ENCODE measurements around the gene NT5C1B.

The NT5C1B gene

DNA sequence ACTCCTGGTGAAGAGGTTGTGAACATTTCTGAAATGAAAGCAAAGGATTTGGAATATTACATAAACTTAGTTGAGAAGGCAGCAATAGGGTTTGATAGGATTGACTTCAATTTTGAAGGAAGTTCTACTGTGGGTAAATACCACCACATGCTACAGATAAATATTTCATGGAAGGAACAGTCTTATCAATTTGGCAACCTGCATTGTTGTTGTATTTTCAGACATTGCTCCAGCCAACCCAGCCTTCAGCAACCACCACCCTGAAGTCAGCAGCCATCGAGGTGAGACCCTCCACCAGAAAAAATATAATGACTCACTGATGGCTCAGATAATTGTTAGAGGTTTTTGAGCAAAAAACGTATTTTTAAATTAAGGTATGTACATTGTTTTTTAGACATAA is 38.9 kb downstream of the NT5C1B start:
- FAIRE-seq: no peak

DNA sequence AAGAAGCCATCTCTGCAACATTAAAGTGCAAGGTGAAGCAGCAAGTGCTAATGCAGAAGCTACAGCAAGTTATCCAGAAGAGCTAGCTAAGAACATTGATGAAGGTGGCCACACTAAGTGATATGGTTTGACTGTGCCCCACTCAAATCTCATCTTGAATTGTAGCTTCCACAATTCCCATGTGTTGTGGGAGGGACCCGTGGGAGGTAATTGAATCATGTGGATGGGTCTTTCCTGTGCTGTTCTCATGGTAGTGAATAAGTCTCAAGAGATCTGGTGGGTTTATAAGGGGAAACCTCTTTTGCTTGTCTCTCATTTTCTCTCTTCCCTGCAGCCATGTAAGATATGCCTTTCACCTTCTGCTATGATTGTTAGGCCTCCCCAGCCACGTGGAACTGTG is 40.3 kb downstream of the NT5C1B start:
- FAIRE-seq: no peak

DNA sequence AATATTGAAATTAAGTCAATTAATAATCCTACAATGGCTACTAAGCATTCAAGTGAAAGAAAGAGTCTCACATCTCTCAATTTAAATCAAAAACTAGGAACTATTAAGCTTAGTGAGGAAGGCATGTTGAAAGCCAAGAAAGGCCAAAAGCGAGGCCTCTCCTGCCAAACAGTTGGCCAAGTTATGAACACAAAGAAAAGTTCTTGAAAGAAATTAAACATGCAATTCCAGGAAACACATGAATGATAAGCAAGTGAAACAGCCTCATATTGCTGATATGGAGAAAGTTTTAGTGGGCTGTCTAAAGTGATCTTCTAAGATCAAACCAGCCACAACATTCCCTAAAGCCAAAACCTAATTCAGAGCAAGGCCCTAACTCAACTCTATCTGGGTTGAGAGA is 40.7 kb downstream of the NT5C1B start:
- FAIRE-seq: no peak

GRCh38 chr2:18546567-18546966 is 42.8 kb downstream of the NT5C1B start:
- FAIRE-seq: no peak

DNA sequence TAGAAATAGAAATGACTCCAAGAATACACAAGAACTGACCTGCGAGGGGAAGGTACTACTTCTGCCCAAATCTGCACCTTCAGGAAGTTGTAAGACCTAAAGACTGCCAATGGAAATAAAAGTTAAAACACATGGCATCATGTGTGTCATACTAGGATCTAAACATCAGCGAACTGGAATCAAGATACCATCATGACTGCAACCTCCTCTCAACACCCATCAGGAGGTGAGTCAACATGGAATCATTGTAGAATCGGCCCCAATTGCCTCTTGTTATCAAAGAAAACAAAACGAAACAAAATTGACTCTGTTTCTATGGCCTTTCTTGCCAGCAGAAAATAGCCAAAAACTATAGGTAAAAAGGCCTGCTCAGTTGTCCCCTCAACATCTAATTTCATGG is 44.0 kb downstream of the NT5C1B start:
- no peak for FAIRE-seq

GRCh38 chr2:18544171-18544570 is 45.2 kb downstream of the NT5C1B start:
- no peak for FAIRE-seq

DNA sequence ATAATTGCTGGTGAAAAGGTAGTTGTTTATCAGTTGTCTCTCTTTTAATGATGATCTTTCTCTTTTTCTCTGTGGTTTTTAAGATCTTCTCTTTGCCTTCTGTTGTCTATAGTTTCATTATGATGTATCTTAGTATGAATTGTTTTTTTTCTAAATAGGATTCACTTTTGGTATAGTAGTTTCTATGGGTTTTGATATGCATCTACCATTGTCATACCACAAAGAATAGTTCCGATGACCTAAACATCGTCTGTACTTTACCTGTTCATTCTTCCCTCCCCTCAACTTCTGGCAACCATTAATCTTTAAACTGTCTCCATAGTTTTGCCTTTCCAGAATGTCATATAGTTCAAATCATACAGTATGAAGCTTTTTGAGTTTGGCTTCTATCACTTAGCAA is 48.5 kb downstream of the NT5C1B start:
- no peak for FAIRE-seq

DNA sequence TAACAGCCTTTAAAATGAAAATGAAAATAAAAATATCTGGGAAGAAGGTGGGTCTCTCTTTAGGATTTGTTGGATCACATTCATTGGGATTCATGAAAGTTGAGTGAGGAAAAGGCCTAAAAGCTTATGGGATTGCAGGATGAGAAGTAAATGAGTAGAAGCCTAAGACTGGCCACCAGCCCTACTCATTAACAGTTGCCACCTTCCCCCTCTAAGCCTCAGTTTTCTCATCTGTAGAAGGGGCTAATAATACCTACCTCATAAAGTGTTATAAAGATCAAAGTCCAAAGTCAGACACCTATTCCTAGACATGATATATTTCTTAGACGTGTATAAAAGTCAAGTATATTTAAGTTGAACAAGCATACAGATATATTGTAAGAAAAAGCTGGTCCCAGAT is 52.7 kb downstream of the NT5C1B start:
- no peak for FAIRE-seq

- no peak for FAIRE-seq
Measured at GRCh38 chr2:18536100-18536499, 53.3 kb downstream of the NT5C1B start.

- no peak for FAIRE-seq
Measured at GRCh38 chr2:18531194-18531593, 58.2 kb downstream of the NT5C1B start.

GRCh38 chr2:18527822-18528221 is 61.5 kb downstream of the NT5C1B start:
- FAIRE-seq: no peak

GRCh38 chr2:18527326-18527725 is 62.0 kb downstream of the NT5C1B start:
- FAIRE-seq: no peak

- no peak for FAIRE-seq
Measured at GRCh38 chr2:18526429-18526828, 62.9 kb downstream of the NT5C1B start.

- no peak for FAIRE-seq
Measured at GRCh38 chr2:18525852-18526251, 63.5 kb downstream of the NT5C1B start.

DNA sequence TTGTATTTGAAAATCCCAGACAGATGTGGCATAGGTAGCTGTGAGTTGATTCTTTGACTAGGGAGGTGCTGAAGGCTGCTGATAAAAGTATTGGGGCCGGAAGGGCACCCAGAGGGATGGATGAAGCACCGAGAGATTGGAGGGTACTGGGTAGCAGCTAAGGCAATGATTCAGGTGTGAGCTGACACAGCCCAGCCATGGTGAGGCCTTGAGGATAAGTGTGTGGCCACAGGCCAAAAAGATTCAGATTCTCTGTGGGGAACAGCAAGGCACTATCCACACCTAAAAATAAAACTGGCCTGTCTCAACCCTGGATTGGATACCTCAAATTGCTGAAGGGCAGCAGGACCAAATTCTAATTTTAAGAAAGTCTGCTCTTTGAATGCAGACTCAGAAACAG is 64.1 kb downstream of the NT5C1B start:
- FAIRE-seq: no peak

- FAIRE-seq: no peak
Measured at GRCh38 chr2:18522484-18523146, 66.8 kb downstream of the NT5C1B start.

- FAIRE-seq: peak; percentile 37
Measured at GRCh38 chr2:18520451-18521425, 68.6 kb downstream of the NT5C1B start.

DNA sequence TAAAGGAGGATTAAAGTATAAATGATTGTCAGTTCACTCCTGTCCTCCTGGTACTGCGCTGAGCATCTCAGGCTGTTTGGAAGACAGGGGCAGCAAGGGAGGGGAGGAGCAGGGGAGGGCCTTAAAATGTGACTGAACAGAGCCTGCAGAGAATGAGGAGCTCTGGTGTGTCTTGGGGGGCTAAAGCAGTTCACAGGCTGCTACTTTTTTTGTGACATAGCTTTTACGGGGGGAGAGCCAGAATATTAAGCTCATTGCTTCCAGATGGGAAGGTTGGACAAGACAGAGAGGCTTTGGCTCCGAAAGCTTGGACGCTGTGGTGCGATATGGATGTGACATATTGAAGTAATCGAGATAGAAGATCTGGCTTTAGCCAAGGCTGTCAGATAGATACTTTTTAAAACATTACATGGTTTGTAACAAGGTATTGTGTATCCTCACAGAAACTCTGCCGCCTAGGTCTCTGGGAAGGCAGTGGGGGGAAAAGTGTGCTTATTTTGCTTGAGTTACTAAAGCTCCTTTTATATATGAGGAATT is 69.4 kb downstream of the NT5C1B start:
- FAIRE-seq: no peak

DNA sequence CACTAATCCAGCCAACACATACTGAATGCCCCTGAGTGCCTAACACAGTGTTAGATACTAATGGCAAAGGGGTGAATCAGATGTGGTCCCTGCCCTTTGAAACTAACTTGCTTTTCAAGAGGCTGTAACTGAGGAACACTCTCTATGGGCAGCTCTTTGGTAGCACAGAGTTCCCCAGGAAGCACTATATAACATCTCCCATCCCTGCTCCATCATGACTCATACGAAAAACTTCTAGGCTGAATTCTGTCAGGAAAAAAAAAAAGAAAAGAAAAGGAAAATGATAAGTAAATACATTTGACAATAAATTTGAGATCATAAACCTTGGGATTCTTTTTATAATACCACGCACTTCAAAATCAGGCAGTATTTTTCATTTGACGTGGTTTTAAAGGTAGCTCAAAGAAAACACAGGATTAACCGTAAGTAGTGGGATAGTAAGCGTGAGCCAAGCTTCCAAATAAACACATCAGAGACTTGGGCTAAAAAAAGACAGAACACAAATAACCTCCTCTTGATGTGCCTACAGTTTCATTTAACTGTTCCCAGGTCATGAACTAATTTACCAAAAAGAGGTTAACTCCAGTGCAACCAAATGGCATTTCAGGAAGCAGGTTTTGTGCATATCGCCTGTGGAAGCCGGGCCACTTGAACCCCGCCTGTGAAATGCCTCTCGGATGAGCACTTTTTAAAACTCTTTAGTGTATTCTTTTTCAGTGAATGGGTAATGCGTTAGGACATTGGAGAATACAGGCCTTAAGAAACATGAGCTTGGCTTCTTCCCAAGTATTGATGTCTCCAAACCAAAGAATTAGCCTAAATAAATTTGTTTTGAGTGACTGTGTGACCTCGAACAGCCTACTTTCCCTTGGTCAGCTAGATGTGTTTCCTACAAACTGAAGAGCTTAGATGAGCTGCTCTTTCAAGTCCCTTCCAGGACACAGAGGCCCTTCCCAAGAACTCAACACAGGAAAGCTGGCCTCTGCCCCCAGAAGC is 71.0 kb downstream of the NT5C1B start:
- no peak for FAIRE-seq

- FAIRE-seq: no peak
Measured at GRCh38 chr2:18517386-18517785, 72.0 kb downstream of the NT5C1B start.

GRCh38 chr2:18516112-18516511 is 73.3 kb downstream of the NT5C1B start:
- FAIRE-seq: no peak
